Lower leg skin (tissue), 4 donors: Measurements from ENCODE around the gene SERPINA6. TPM values are rescaled to one million over a fixed set of nuclear protein-coding genes. Genes with fewer than 3 reads are reported as not detected.
A peak's percentile ranks its signal among the peaks of the same experiment; 100 is the strongest.

Experiments used
- DNase-seq, 2 donors: peaks; one replicate each; pipeline ENCODE4 v3.0.0-alpha.2; 2019; ENCODE audit warnings: low spot score in 2 of 2
- H3K4me3 ChIP-seq: fragments of 200-600 bp; sonication (generic); 2 replicates; pipeline ENCODE4 v1.5.1; 2017; ENCODE audit warnings: mild to moderate bottlenecking, low read depth; ENCODE audit not compliant: poor library complexity, severe bottlenecking
- CTCF ChIP-seq, 3 donors: fragments of 450-650 bp; IDR thresholded peaks; one replicate each; pipeline ENCODE4 v1.5.1; 2016; ENCODE audit warnings: antibody characterized with exemption in 3 of 3, mild to moderate bottlenecking in 3 of 3, moderate library complexity in 2 of 3
- POLR2A ChIP-seq, 2 donors: fragments of 450-650 bp; IDR thresholded peaks; one replicate each; pipeline ENCODE4 v1.6.1; 2016 to 2017; ENCODE audit warnings: antibody characterized with exemption in 2 of 2, mild to moderate bottlenecking in 1 of 2, moderate library complexity in 1 of 2
- WGBS, 2 donors: methylation state at CpG; one replicate each; pipeline ENCODE4 v1.1.5; 2018; 5-methylcytosine and 5-hydroxymethylcytosine counted together
- intact Hi-C: fragments of 100-400 bp; cut with DNase I; formaldehyde crosslinking; loops from one replicate; pipeline ENCODE4 v1.15.0; 2023; ENCODE audit warnings: low total_unique reads
- total RNA-seq, 4 donors: library from RNA; depleted of rRNA; stranded (reverse); fragments of >200 nt; gene quantifications; one replicate each; pipeline ENCODE4 v1.1.0, GENCODE V29; 2016

The SERPINA6 gene
- total RNA-seq, 4 donors from 2014 or later: not detected

- H3K4me3 ChIP-seq: no peak overlapping the region
- peak; percentile 96 to 97 for DNase-seq
- TF ChIP-seq CTCF (IDR thresholded peaks at IDR 0.05): no peak
- TF ChIP-seq POLR2A (IDR thresholded peaks at IDR 0.05): no peak
- intact Hi-C loops: no loop called here
- WGBS, 2 donors: 25 to 27% methylated on average over 2 of the region's 2 CpGs
These were observed 19.3 kb upstream of the SERPINA6 start for GRCh38 chr14:94342334-94342934.

- 32 to 34% methylated on average over 5 of the region's 5 CpGs for WGBS, 2 donors
- intact Hi-C loops: no loop called here
- no peak overlapping the region for H3K4me3 ChIP-seq
- DNase-seq: no peak
- TF ChIP-seq POLR2A (IDR thresholded peaks at IDR 0.05) (no peak), CTCF (IDR thresholded peaks at IDR 0.05) (no peak)
These were observed 18.7 kb upstream of the SERPINA6 start for GRCh38 chr14:94341656-94342333.

- TF ChIP-seq CTCF (IDR thresholded peaks at IDR 0.05) (no peak), POLR2A (IDR thresholded peaks at IDR 0.05) (no peak)
These were observed 17.4 kb upstream of the SERPINA6 start for GRCh38 chr14:94340533-94340932.

GRCh38 chr14:94338023-94338422 lies 14.9 kb upstream of the SERPINA6 start:
- TF ChIP-seq POLR2A (IDR thresholded peaks at IDR 0.05) (no peak), CTCF (IDR thresholded peaks at IDR 0.05) (no peak)
- intact Hi-C loops: no loop called here

More at GRCh38 chr14:94340533-94340932, 17.4 kb upstream of the SERPINA6 start:
- no peak for DNase-seq
- H3K4me3 ChIP-seq: no peak overlapping the region
- intact Hi-C loops: no loop called here

GRCh38 chr14:94337274-94337673 lies 14.1 kb upstream of the SERPINA6 start:
- no peak for DNase-seq
- no peak for TF ChIP-seq CTCF (IDR thresholded peaks at IDR 0.05)
- TF ChIP-seq POLR2A (IDR thresholded peaks at IDR 0.05): no peak
- WGBS, 2 donors: 61 to 67% methylated on average over 6 of the region's 6 CpGs
- no peak overlapping the region for H3K4me3 ChIP-seq
- intact Hi-C loops: no loop called here

More at GRCh38 chr14:94338023-94338422, 14.9 kb upstream of the SERPINA6 start:
- 84 to 90% methylated on average over 2 of the region's 2 CpGs for WGBS, 2 donors
- H3K4me3 ChIP-seq: no peak overlapping the region
- DNase-seq: no peak
